Naive thymus-derived CD4-positive, alpha-beta T cell (primary cell): ENCODE data around the gene STN1. TPM values are rescaled to one million over a fixed set of nuclear protein-coding genes. Genes with fewer than 3 reads are reported as not detected.

Source experiments
- ATAC-seq: fragments of 150-1000 bp; cut with Tn5 transposase; 2 replicates; pipeline ENCODE4 v1.10.0; 2021; ENCODE audit warnings: mild to moderate bottlenecking, moderate library complexity
- CTCF ChIA-PET: fragments of 350-600 bp; sonication (Branson Sonifier 250); formaldehyde crosslinking; loops from one replicate; lab custom pipeline; 2021; ENCODE audit warnings: antibody characterized with exemption; lab: Charles Lee
- POLR2A ChIA-PET: fragments of 350-600 bp; sonication (Branson Sonifier 250); formaldehyde crosslinking; loops from one replicate; lab custom pipeline; 2021; ENCODE audit warnings: antibody characterized with exemption, inconsistent platforms; lab: Charles Lee
- DNase-seq, 9 donors: peaks; one replicate each; pipeline versions ENCODE4 v3.0.0 to v3.0.0-alpha.2; 2020 to 2022; ENCODE audit warnings: mixed read lengths in 1 of 9
- H3K27ac ChIP-seq: one replicate; pipeline ENCODE4 v1.7.0; 2013; ENCODE audit warnings: mild to moderate bottlenecking, low read depth, low read length, moderate library complexity
- H3K27me3 ChIP-seq, 2 donors: one replicate each; pipeline ENCODE4 v1.7.0; 2013; ENCODE audit warnings: low read length in 2 of 2, mild to moderate bottlenecking in 2 of 2, moderate library complexity in 2 of 2; ENCODE audit not compliant: control insufficient read depth in 2 of 2, insufficient read depth in 2 of 2
- H3K36me3 ChIP-seq, 3 experiments: 1 replicate in 2 of 3; 2 replicates in 1 of 3; pipeline ENCODE4 v1.7.0; 2013; ENCODE audit warnings: low read length in 3 of 3, mild to moderate bottlenecking in 3 of 3, moderate library complexity in 1 of 3; ENCODE audit not compliant: insufficient read depth in 3 of 3, control insufficient read depth in 2 of 3
- H3K4me1 ChIP-seq, 2 donors: one replicate each; pipeline ENCODE4 v1.7.0; 2013; ENCODE audit warnings: low read length in 2 of 2, mild to moderate bottlenecking in 2 of 2, moderate library complexity in 1 of 2; ENCODE audit not compliant: control insufficient read depth in 2 of 2, insufficient read depth in 2 of 2
- H3K4me3 ChIP-seq: 2 replicates; pipeline ENCODE4 v1.7.0; 2013; ENCODE audit warnings: mild to moderate bottlenecking, low read length
- H3K9me3 ChIP-seq, 3 experiments: 1 replicate in 2 of 3; 2 replicates in 1 of 3; pipeline ENCODE4 v1.7.0; 2013; ENCODE audit warnings: low read length in 3 of 3; ENCODE audit not compliant: control insufficient read depth in 2 of 3
- H3K27ac Mint-ChIP-seq, 9 donors: one replicate each; pipeline ENCODE4 v1.8.0; 2020 to 2022; ENCODE audit warnings: mixed read lengths in 9 of 9, mild to moderate bottlenecking in 8 of 9, moderate library complexity in 5 of 9, inconsistent platforms in 2 of 9
- H3K27me3 Mint-ChIP-seq, 5 donors: one replicate each; pipeline ENCODE4 v1.8.0; 2021 to 2022; ENCODE audit warnings: mixed read lengths in 5 of 5, mild to moderate bottlenecking in 1 of 5
- H3K36me3 Mint-ChIP-seq, 5 donors: one replicate each; pipeline ENCODE4 v1.8.0; 2020 to 2022; ENCODE audit warnings: mixed read lengths in 5 of 5, mild to moderate bottlenecking in 3 of 5, inconsistent platforms in 1 of 5
- H3K4me1 Mint-ChIP-seq, 7 donors: one replicate each; pipeline ENCODE4 v1.8.0; 2020 to 2022; ENCODE audit warnings: mixed read lengths in 7 of 7, mild to moderate bottlenecking in 3 of 7, inconsistent platforms in 1 of 7
- H3K4me3 Mint-ChIP-seq, 10 donors: one replicate each; pipeline ENCODE4 v1.8.0; 2020 to 2022; ENCODE audit warnings: mild to moderate bottlenecking in 10 of 10, mixed read lengths in 10 of 10, moderate library complexity in 6 of 10, inconsistent platforms in 2 of 10
- H3K9me3 Mint-ChIP-seq, 11 donors: one replicate each; pipeline ENCODE4 v1.8.0; 2020 to 2022; ENCODE audit warnings: mixed read lengths in 11 of 11, mild to moderate bottlenecking in 4 of 11, inconsistent platforms in 1 of 11, moderate library complexity in 1 of 11
- intact Hi-C, 2 donors: fragments of 100-400 bp; cut with micrococcal nuclease; formaldehyde crosslinking; loops; one replicate each; pipeline ENCODE4 v1.15.1; 2023
- polyA plus RNA-seq, 2 donors: library from polyadenylated mRNA; unstranded; fragments of 300-500 nt; fragmentation: Illumina TruSeq; gene quantifications; one replicate each; pipeline ENCODE4 v1.2.3, GENCODE V29; 2021
- total RNA-seq, 6 experiments: library from RNA in 5 of 6; stranded (reverse) in 5 of 6; gene quantifications; 1 replicate in 5 of 6; 2 replicates in 1 of 6; pipeline ENCODE4 v1.2.3 and lab custom pipeline; 2021 to 2026

The STN1 gene
- total and polyA plus RNA-seq, 7 experiments from 2014 or later = 28.8 to 83.7 (median 36.3) TPM

GRCh38 chr10:103838070-103838395 is 80.0 kb downstream of the STN1 start:
- POLR2A ChIA-PET = no interaction called here
- Mint-ChIP-seq H3K36me3 (no peaks in the 10 kb centered on the region), H3K4me1 (no peaks in the 10 kb centered on the region)

GRCh38 chr10:103837370-103838069 is 80.5 kb downstream of the STN1 start:
- H3K4me3 Mint-ChIP-seq = no peak overlapping the region
- H3K27me3 ChIP-seq = no peaks in the 10 kb centered on the region
- DNase-seq (no peak), ATAC-seq (no peak)
- no peaks in the 10 kb centered on the region for H3K4me1 ChIP-seq
- no peak overlapping the region for H3K27ac Mint-ChIP-seq
- H3K27me3 Mint-ChIP-seq = peaks cover 0 to 3% (median 0%) of the 10 kb centered on the region in 5 donors
- H3K4me3 ChIP-seq = no peak overlapping the region
- no peaks in the 10 kb centered on the region for H3K4me1 Mint-ChIP-seq
- no peaks in the 10 kb centered on the region for H3K36me3 Mint-ChIP-seq
- peaks cover 0 to 4% (median 0%) of the 10 kb centered on the region in 11 donors for H3K9me3 Mint-ChIP-seq
- intact Hi-C loops = no loop called here
- no peaks in the 10 kb centered on the region for H3K36me3 ChIP-seq
- CTCF ChIA-PET = interaction anchor here (0.6 kb wide), 1 partner anchor 228 kb away, joined by 3 read pairs; no protein-coding TSS in a partner anchor
- POLR2A ChIA-PET = no interaction called here
- no peaks in the 10 kb centered on the region for H3K9me3 ChIP-seq
- H3K27ac ChIP-seq = no peak overlapping the region

More at GRCh38 chr10:103838070-103838395, 80.0 kb downstream of the STN1 start:
- no peak overlapping the region for H3K4me3 Mint-ChIP-seq
- DNase-seq = no peak
- intact Hi-C loops = no loop called here
- no peak for ATAC-seq
- CTCF ChIA-PET = no interaction called here
- Histone ChIP-seq H3K36me3 (no peaks in the 10 kb centered on the region), H3K27ac (no peak overlapping the region), H3K4me1 (no peaks in the 10 kb centered on the region), H3K4me3 (no peak overlapping the region), H3K9me3 (no peaks in the 10 kb centered on the region), H3K27me3 (no peaks in the 10 kb centered on the region)
- H3K9me3 Mint-ChIP-seq = peaks cover 0 to 2% (median 0%) of the 10 kb centered on the region in 11 donors
- no peak overlapping the region for H3K27ac Mint-ChIP-seq
- peaks cover 0 to 3% (median 0%) of the 10 kb centered on the region in 5 donors for H3K27me3 Mint-ChIP-seq

GRCh38 chr10:103836861-103837260 is 81.1 kb downstream of the STN1 start:
- Mint-ChIP-seq H3K4me1 (no peaks in the 10 kb centered on the region), H3K27ac (no peak overlapping the region), H3K27me3 (peaks cover 0 to 3% (median 0%) of the 10 kb centered on the region in 5 donors), H3K9me3 (peaks cover 0 to 6% (median 0%) of the 10 kb centered on the region in 11 donors), H3K4me3 (no peak overlapping the region), H3K36me3 (no peaks in the 10 kb centered on the region)
- DNase-seq = no peak
- H3K36me3 ChIP-seq = no peaks in the 10 kb centered on the region
- POLR2A ChIA-PET = no interaction called here
- CTCF ChIA-PET = interaction anchor here (0.6 kb wide), 1 partner anchor 50 kb away, joined by 3 read pairs; no protein-coding TSS in a partner anchor
- ATAC-seq = no peak
- H3K27ac ChIP-seq = no peak overlapping the region
- H3K27me3 ChIP-seq = no peaks in the 10 kb centered on the region
- intact Hi-C loops = no loop called here
- H3K4me1 ChIP-seq = no peaks in the 10 kb centered on the region
- H3K4me3 ChIP-seq = no peak overlapping the region
- no peaks in the 10 kb centered on the region for H3K9me3 ChIP-seq

GRCh38 chr10:103836273-103836672 is 81.7 kb downstream of the STN1 start:
- Mint-ChIP-seq H3K4me3 (no peak overlapping the region), H3K4me1 (no peaks in the 10 kb centered on the region), H3K27ac (no peak overlapping the region), H3K9me3 (peaks cover 0 to 8% (median 0%) of the 10 kb centered on the region in 11 donors), H3K36me3 (no peaks in the 10 kb centered on the region), H3K27me3 (peaks cover 0 to 4% (median 0%) of the 10 kb centered on the region in 5 donors)
- POLR2A ChIA-PET = no interaction called here
- ATAC-seq (no peak), DNase-seq (no peak)
- Histone ChIP-seq H3K9me3 (no peaks in the 10 kb centered on the region), H3K4me3 (no peak overlapping the region), H3K27ac (no peak overlapping the region), H3K36me3 (no peaks in the 10 kb centered on the region), H3K4me1 (no peaks in the 10 kb centered on the region), H3K27me3 (no peaks in the 10 kb centered on the region)
- CTCF ChIA-PET = interaction anchor here (0.6 kb wide), 1 partner anchor 50 kb away, joined by 3 read pairs; no protein-coding TSS in a partner anchor
- intact Hi-C loops = no loop called here

- Mint-ChIP-seq H3K27ac (no peak overlapping the region), H3K4me3 (no peak overlapping the region), H3K9me3 (peaks cover 0 to 8% (median 2%) of the 10 kb centered on the region in 11 donors), H3K36me3 (no peaks in the 10 kb centered on the region), H3K27me3 (peaks cover 0 to 9% (median 0%) of the 10 kb centered on the region in 5 donors), H3K4me1 (no peaks in the 10 kb centered on the region)
- Histone ChIP-seq H3K4me1 (no peaks in the 10 kb centered on the region), H3K36me3 (no peaks in the 10 kb centered on the region), H3K27me3 (no peaks in the 10 kb centered on the region), H3K9me3 (no peaks in the 10 kb centered on the region), H3K4me3 (no peak overlapping the region), H3K27ac (no peak overlapping the region)
- CTCF ChIA-PET = no interaction called here
- DNase-seq = no peak
- POLR2A ChIA-PET = no interaction called here
- no peak for ATAC-seq
- intact Hi-C loops = no loop called here
Measured at GRCh38 chr10:103835096-103836050, 82.6 kb downstream of the STN1 start.

GRCh38 chr10:103834436-103835095 is 83.4 kb downstream of the STN1 start:
- ATAC-seq (no peak), DNase-seq (no peak)
- H3K9me3 Mint-ChIP-seq = peaks cover 0 to 8% (median 2%) of the 10 kb centered on the region in 11 donors
- H3K27ac Mint-ChIP-seq = no peak overlapping the region
- intact Hi-C loops = no loop called here
- Histone ChIP-seq H3K4me1 (no peaks in the 10 kb centered on the region), H3K27me3 (no peaks in the 10 kb centered on the region), H3K9me3 (no peaks in the 10 kb centered on the region), H3K27ac (no peak overlapping the region), H3K36me3 (no peaks in the 10 kb centered on the region), H3K4me3 (no peak overlapping the region)
- H3K4me3 Mint-ChIP-seq = no peak overlapping the region
- no peaks in the 10 kb centered on the region for H3K36me3 Mint-ChIP-seq
- H3K27me3 Mint-ChIP-seq = peaks cover 0 to 16% (median 0%) of the 10 kb centered on the region in 5 donors
- CTCF ChIA-PET = no interaction called here
- H3K4me1 Mint-ChIP-seq = no peaks in the 10 kb centered on the region
- POLR2A ChIA-PET = no interaction called here
